ENCODE results near the gene LRMDA. TPM values are rescaled to one million over a fixed set of nuclear protein-coding genes. Genes with fewer than 3 reads are reported as not detected.

The LRMDA gene
- total RNA-seq, 2 experiments from 2014 or later = not detected

DNA sequence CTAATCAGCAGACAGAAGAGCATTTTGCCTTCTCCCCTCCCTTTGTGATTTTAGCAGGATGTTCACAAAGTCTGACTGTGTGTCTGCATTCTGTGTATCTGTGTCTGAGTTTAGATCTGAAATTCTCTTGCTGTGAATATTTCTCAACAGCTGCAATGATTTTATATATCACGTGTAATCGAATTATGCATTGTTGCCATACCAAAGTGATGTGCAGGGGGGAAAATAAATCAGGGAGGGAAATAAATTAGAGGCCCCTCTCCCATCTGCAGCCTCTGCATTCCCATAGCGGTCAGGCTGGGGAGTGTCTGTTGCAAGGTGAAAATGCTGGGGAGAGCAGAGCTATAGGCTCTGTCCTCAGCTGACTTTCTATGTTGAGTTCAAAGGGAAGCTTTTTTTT, 209.0 kb downstream of the LRMDA start:
- H3K4me3 ChIP-seq (ENCODE audit: low read depth, low read length, poor library complexity, severe bottlenecking) = no peak overlapping the region
- H3K9me2 ChIP-seq (ENCODE audit: insufficient read depth, low read length) = no peaks in the 10 kb centered on the region
- TF ChIP-seq EZH2phosphoT487 (IDR thresholded peaks at IDR 0.05; ENCODE audit: borderline replicate concordance, low read depth, low read length) = no peak
- TF ChIP-seq CTCF (conservative IDR thresholded peaks at IDR 0.05; ENCODE audit: low read length) = no peak
- no peaks in the 10 kb centered on the region for H3K36me3 ChIP-seq (ENCODE audit: insufficient read depth, low read length)
- no peaks in the 10 kb centered on the region for H4K20me1 ChIP-seq (ENCODE audit: insufficient read depth, low read length)
- intact Hi-C loops (cut with micrococcal nuclease; ENCODE audit: unreplicated experiment) = no loop called here
- ChIA-PET CTCF (ENCODE audit: unreplicated experiment) (no interaction called here), POLR2A (no interaction called here)
- BruUV-seq (replicated peaks) = no TSS peak
- H2AFZ ChIP-seq (ENCODE audit: low read length) = no peak overlapping the region
- no peaks in the 10 kb centered on the region for H3K4me1 ChIP-seq (ENCODE audit: insufficient read depth, low read length, poor library complexity, severe bottlenecking)
- H3K4me2 ChIP-seq (ENCODE audit: low read length) = no peak overlapping the region
- no peak overlapping the region for H3K27ac ChIP-seq (ENCODE audit: low read depth, low read length, poor library complexity, severe bottlenecking)
- DNase-seq (ENCODE audit: low spot score) = no peak
- no peaks in the 10 kb centered on the region for H3K9me3 ChIP-seq (ENCODE audit: low read length)
- H3K79me2 ChIP-seq (ENCODE audit: insufficient read depth, low read depth, low read length) = no peaks in the 10 kb centered on the region

- H3K27ac ChIP-seq (ENCODE audit: low read depth, low read length, poor library complexity, severe bottlenecking) = no peak overlapping the region
- no peaks in the 10 kb centered on the region for H3K79me2 ChIP-seq (ENCODE audit: insufficient read depth, low read depth, low read length)
- ChIA-PET CTCF (ENCODE audit: unreplicated experiment) (no interaction called here), POLR2A (no interaction called here)
- no peak overlapping the region for H3K4me3 ChIP-seq (ENCODE audit: low read depth, low read length, poor library complexity, severe bottlenecking)
- no peaks in the 10 kb centered on the region for H3K36me3 ChIP-seq (ENCODE audit: insufficient read depth, low read length)
- H2AFZ ChIP-seq (ENCODE audit: low read length) = no peak overlapping the region
- H4K20me1 ChIP-seq (ENCODE audit: insufficient read depth, low read length) = no peaks in the 10 kb centered on the region
- no peak for TF ChIP-seq EZH2phosphoT487 (IDR thresholded peaks at IDR 0.05; ENCODE audit: borderline replicate concordance, low read depth, low read length)
- no peaks in the 10 kb centered on the region for H3K9me2 ChIP-seq (ENCODE audit: insufficient read depth, low read length)
- BruUV-seq (replicated peaks) = no TSS peak
- H3K4me2 ChIP-seq (ENCODE audit: low read length) = no peak overlapping the region
- no peaks in the 10 kb centered on the region for H3K9me3 ChIP-seq (ENCODE audit: low read length)
- no peak for DNase-seq (ENCODE audit: low spot score)
- intact Hi-C loops (cut with micrococcal nuclease; ENCODE audit: unreplicated experiment) = no loop called here
- no peaks in the 10 kb centered on the region for H3K4me1 ChIP-seq (ENCODE audit: insufficient read depth, low read length, poor library complexity, severe bottlenecking)
Measured at GRCh38 chr10:75640803-75641202, 209.4 kb downstream of the LRMDA start.

GRCh38 chr10:75643405-75643804, 212.0 kb downstream of the LRMDA start:
- POLR2A ChIA-PET = no interaction called here
- no peak overlapping the region for H3K27ac ChIP-seq (ENCODE audit: low read depth, low read length, poor library complexity, severe bottlenecking)
- no peaks in the 10 kb centered on the region for H3K4me1 ChIP-seq (ENCODE audit: insufficient read depth, low read length, poor library complexity, severe bottlenecking)
- DNase-seq (ENCODE audit: low spot score) = no peak
- no peaks in the 10 kb centered on the region for H3K36me3 ChIP-seq (ENCODE audit: insufficient read depth, low read length)
- TF ChIP-seq EZH2phosphoT487 (IDR thresholded peaks at IDR 0.05; ENCODE audit: borderline replicate concordance, low read depth, low read length) = no peak
- TF ChIP-seq CTCF (conservative IDR thresholded peaks at IDR 0.05; ENCODE audit: low read length) = no peak
- no peak overlapping the region for H3K4me3 ChIP-seq (ENCODE audit: low read depth, low read length, poor library complexity, severe bottlenecking)
- no peak overlapping the region for H3K4me2 ChIP-seq (ENCODE audit: low read length)
- no peak overlapping the region for H2AFZ ChIP-seq (ENCODE audit: low read length)
- BruUV-seq (replicated peaks) = no TSS peak
- H3K9me3 ChIP-seq (ENCODE audit: low read length) = no peaks in the 10 kb centered on the region
- H4K20me1 ChIP-seq (ENCODE audit: insufficient read depth, low read length) = no peaks in the 10 kb centered on the region
- no peaks in the 10 kb centered on the region for H3K79me2 ChIP-seq (ENCODE audit: insufficient read depth, low read depth, low read length)
- CTCF ChIA-PET (ENCODE audit: unreplicated experiment) = no interaction called here
- intact Hi-C loops (cut with micrococcal nuclease; ENCODE audit: unreplicated experiment) = no loop called here
- H3K9me2 ChIP-seq (ENCODE audit: insufficient read depth, low read length) = no peaks in the 10 kb centered on the region

All from OCI-LY7 (cell line).